Hepatocyte (in vitro differentiated cells): ENCODE results near the gene NUDT7. TPM values are rescaled to one million over a fixed set of nuclear protein-coding genes. Genes with fewer than 3 reads are reported as not detected.

Source experiments
- DNase-seq: peaks from one replicate; pipeline ENCODE4 v3.0.0-alpha.2; 2016; ENCODE audit warnings: low spot score
- H2AFZ ChIP-seq: fragments of 200-600 bp; sonication (generic); 2 replicates; pipeline ENCODE4 v1.6.0; 2016; ENCODE audit warnings: antibody characterized with exemption, mild to moderate bottlenecking
- H3K27ac ChIP-seq: fragments of 200-600 bp; sonication (generic); 2 replicates; pipeline ENCODE4 v1.5.1; 2016; ENCODE audit warnings: mild to moderate bottlenecking
- H3K27me3 ChIP-seq: fragments of 200-600 bp; sonication (generic); 2 replicates; pipeline ENCODE4 v1.6.1; 2016
- H3K36me3 ChIP-seq: fragments of 200-600 bp; sonication (generic); replicated peaks from 2 replicates; pipeline ENCODE4 v1.5.1; 2016; ENCODE audit warnings: low read depth; ENCODE audit not compliant: insufficient read depth
- H3K4me1 ChIP-seq: fragments of 200-600 bp; sonication (generic); 2 replicates; pipeline ENCODE4 v1.5.1; 2016; ENCODE audit warnings: mild to moderate bottlenecking, moderate library complexity; ENCODE audit not compliant: insufficient read depth
- H3K4me2 ChIP-seq: fragments of 200-600 bp; sonication (generic); 2 replicates; pipeline ENCODE4 v1.6.0; 2016
- H3K4me3 ChIP-seq: fragments of 200-600 bp; sonication (generic); 2 replicates; pipeline ENCODE4 v1.5.1; 2016; ENCODE audit warnings: mild to moderate bottlenecking
- H3K79me2 ChIP-seq: fragments of 200-600 bp; sonication (generic); 2 replicates; pipeline ENCODE4 v1.6.0; 2017; ENCODE audit warnings: mild to moderate bottlenecking
- H3K9me2 ChIP-seq: fragments of 200-600 bp; sonication (generic); replicated peaks from 2 replicates; pipeline ENCODE4 v1.6.0; 2017; ENCODE audit warnings: mild to moderate bottlenecking; ENCODE audit not compliant: insufficient read depth
- H3K9me3 ChIP-seq: fragments of 200-600 bp; sonication (generic); 2 replicates; pipeline ENCODE4 v1.5.1; 2016; ENCODE audit warnings: low read depth, mild to moderate bottlenecking
- H4K20me1 ChIP-seq: fragments of 200-600 bp; sonication (generic); 2 replicates; pipeline ENCODE4 v1.6.0; 2016; ENCODE audit warnings: mild to moderate bottlenecking; ENCODE audit not compliant: insufficient read depth, poor library complexity, severe bottlenecking
- CTCF ChIP-seq: fragments of 200-600 bp; sonication (generic); IDR thresholded peaks from 2 replicates; pipeline ENCODE4 v1.5.1; 2016; ENCODE audit warnings: antibody characterized with exemption, mild to moderate bottlenecking; ENCODE audit not compliant: poor library complexity
- EZH2 ChIP-seq: fragments of 200-600 bp; sonication (generic); IDR thresholded peaks from 2 replicates; pipeline ENCODE4 v1.6.1; 2016; ENCODE audit warnings: antibody characterized with exemption, mild to moderate bottlenecking, borderline replicate concordance
- EZH2phosphoT487 ChIP-seq: fragments of 200-600 bp; sonication (generic); IDR thresholded peaks from one replicate; pipeline ENCODE4 v1.6.1; 2018; ENCODE audit warnings: antibody characterized with exemption, mild to moderate bottlenecking, low read depth, moderate library complexity; ENCODE audit not compliant: unreplicated experiment, severe bottlenecking
- WGBS: methylation state at CpG from one replicate; pipeline ENCODE4 v1.1.6; 2016; ENCODE audit warnings: low lambda C conversion rate; ENCODE audit errors: missing lambda C conversion rate; 5-methylcytosine and 5-hydroxymethylcytosine counted together
- polyA plus RNA-seq: library from polyadenylated mRNA; unstranded; fragments of >200 nt; fragmentation: Nextera tagmentation; extraction: Ambion mirVana; gene quantifications from 2 replicates; pipeline ENCODE4 v1.2.1, GENCODE V29; 2016
- total RNA-seq: library from RNA; depleted of rRNA; stranded (reverse); fragments of >200 nt; gene quantifications from 2 replicates; pipeline ENCODE4 v1.2.3, GENCODE V29; 2014

The NUDT7 gene
- total and polyA plus RNA-seq, 2 experiments from 2014 or later = 10.3 to 16.7 TPM

GRCh38 chr16:77758508-77758907 is 36.2 kb downstream of the NUDT7 start:
- Histone ChIP-seq H3K27me3 (no peaks in the 10 kb centered on the region), H3K36me3 (no peaks in the 10 kb centered on the region)
- 93% methylated on average over 2 of the region's 2 CpGs for WGBS

GRCh38 chr16:77759201-77759600 is 36.9 kb downstream of the NUDT7 start:
- no peak overlapping the region for H3K4me3 ChIP-seq
- no peaks in the 10 kb centered on the region for H4K20me1 ChIP-seq
- H3K4me2 ChIP-seq = no peak overlapping the region
- no peak overlapping the region for H2AFZ ChIP-seq
- H3K27me3 ChIP-seq = no peaks in the 10 kb centered on the region
- DNase-seq = no peak
- H3K4me1 ChIP-seq = no peaks in the 10 kb centered on the region
- no peak for TF ChIP-seq EZH2phosphoT487
- no peak for TF ChIP-seq EZH2
- no peak for TF ChIP-seq CTCF
- no peaks in the 10 kb centered on the region for H3K9me3 ChIP-seq
- WGBS = 100% methylated on average over 1 of the region's 1 CpG
- H3K79me2 ChIP-seq = no peaks in the 10 kb centered on the region
- no peaks in the 10 kb centered on the region for H3K36me3 ChIP-seq
- no peaks in the 10 kb centered on the region for H3K9me2 ChIP-seq
- H3K27ac ChIP-seq = no peak overlapping the region

More at GRCh38 chr16:77758508-77758907, 36.2 kb downstream of the NUDT7 start:
- Histone ChIP-seq H3K4me2 (no peak overlapping the region), H3K4me3 (no peak overlapping the region), H3K79me2 (no peaks in the 10 kb centered on the region), H4K20me1 (no peaks in the 10 kb centered on the region), H2AFZ (no peak overlapping the region), H3K9me3 (no peaks in the 10 kb centered on the region), H3K27ac (no peak overlapping the region), H3K9me2 (no peaks in the 10 kb centered on the region), H3K4me1 (no peaks in the 10 kb centered on the region)
- TF ChIP-seq EZH2 (no peak), CTCF (no peak), EZH2phosphoT487 (no peak)
- DNase-seq = no peak

GRCh38 chr16:77759821-77760220 is 37.5 kb downstream of the NUDT7 start:
- Histone ChIP-seq H3K4me1 (no peaks in the 10 kb centered on the region), H3K27me3 (no peaks in the 10 kb centered on the region), H3K36me3 (no peaks in the 10 kb centered on the region), H3K27ac (no peak overlapping the region), H4K20me1 (no peaks in the 10 kb centered on the region), H3K79me2 (no peaks in the 10 kb centered on the region), H3K4me3 (no peak overlapping the region), H3K4me2 (no peak overlapping the region), H2AFZ (no peak overlapping the region), H3K9me3 (no peaks in the 10 kb centered on the region), H3K9me2 (no peaks in the 10 kb centered on the region)
- WGBS = 31% methylated on average over 3 of the region's 3 CpGs
- no peak for DNase-seq
- no peak for TF ChIP-seq CTCF
- no peak for TF ChIP-seq EZH2
- no peak for TF ChIP-seq EZH2phosphoT487

- no peaks in the 10 kb centered on the region for H3K4me1 ChIP-seq
- H3K27me3 ChIP-seq = no peaks in the 10 kb centered on the region
- no peak overlapping the region for H3K4me2 ChIP-seq
- no peak for DNase-seq
- H4K20me1 ChIP-seq = no peaks in the 10 kb centered on the region
- H3K27ac ChIP-seq = no peak overlapping the region
- H3K36me3 ChIP-seq = no peaks in the 10 kb centered on the region
- H3K79me2 ChIP-seq = no peaks in the 10 kb centered on the region
- no peaks in the 10 kb centered on the region for H3K9me2 ChIP-seq
- no peak for TF ChIP-seq CTCF
- no peak for TF ChIP-seq EZH2
- no peak for TF ChIP-seq EZH2phosphoT487
- WGBS = 39% methylated on average over 1 of the region's 1 CpG
- H3K4me3 ChIP-seq = no peak overlapping the region
- no peaks in the 10 kb centered on the region for H3K9me3 ChIP-seq
- no peak overlapping the region for H2AFZ ChIP-seq
These were observed 38.5 kb downstream of the NUDT7 start for GRCh38 chr16:77760800-77761199.
